OCI-LY7 (cell line): ENCODE data around the gene SCNN1B.
"Not testable (repeated sequence)": the region's sequence is repeated elsewhere in the genome, so short reads cannot be mapped to it uniquely, and the experiment has no call there.

Experiments
- EZH2phosphoT487 ChIP-seq: fragments of 200-600 bp; sonication (generic); IDR thresholded peaks from 2 replicates; pipeline ENCODE4 v1.6.1; 2018; ENCODE audit warnings: low read depth, borderline replicate concordance, mild to moderate bottlenecking, mixed run types, antibody characterized with exemption, low read length, moderate library complexity, mixed read lengths
- TF ChIP-seq, protein P1 (sequence below): fragments of 200-600 bp; sonication (generic); conservative IDR thresholded peaks from 2 replicates; pipeline ENCODE4 v1.5.1; 2014; ENCODE audit warnings: mild to moderate bottlenecking, antibody characterized with exemption, low read length, moderate library complexity, mixed read lengths

DNA sequence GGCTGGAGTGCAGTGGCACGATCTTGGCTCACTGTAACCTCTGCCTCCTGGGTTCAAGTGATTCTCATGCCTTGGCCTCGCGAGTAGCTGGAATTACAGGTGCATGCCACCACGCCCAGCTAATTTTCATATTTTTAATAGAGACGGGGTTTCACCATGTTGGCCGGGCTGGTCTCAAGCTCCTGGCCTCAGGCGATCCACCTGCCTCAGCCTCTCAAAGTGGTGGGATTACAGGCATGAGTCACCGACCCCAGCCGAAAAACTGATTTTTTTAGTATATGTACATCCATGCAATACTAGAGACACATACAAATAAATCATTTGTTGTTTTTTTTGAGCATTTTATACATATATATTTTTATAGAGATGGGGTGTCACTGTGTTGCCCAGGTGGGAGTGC is 79.6 kb downstream of the SCNN1B start:
- TF ChIP-seq, protein P1, sequence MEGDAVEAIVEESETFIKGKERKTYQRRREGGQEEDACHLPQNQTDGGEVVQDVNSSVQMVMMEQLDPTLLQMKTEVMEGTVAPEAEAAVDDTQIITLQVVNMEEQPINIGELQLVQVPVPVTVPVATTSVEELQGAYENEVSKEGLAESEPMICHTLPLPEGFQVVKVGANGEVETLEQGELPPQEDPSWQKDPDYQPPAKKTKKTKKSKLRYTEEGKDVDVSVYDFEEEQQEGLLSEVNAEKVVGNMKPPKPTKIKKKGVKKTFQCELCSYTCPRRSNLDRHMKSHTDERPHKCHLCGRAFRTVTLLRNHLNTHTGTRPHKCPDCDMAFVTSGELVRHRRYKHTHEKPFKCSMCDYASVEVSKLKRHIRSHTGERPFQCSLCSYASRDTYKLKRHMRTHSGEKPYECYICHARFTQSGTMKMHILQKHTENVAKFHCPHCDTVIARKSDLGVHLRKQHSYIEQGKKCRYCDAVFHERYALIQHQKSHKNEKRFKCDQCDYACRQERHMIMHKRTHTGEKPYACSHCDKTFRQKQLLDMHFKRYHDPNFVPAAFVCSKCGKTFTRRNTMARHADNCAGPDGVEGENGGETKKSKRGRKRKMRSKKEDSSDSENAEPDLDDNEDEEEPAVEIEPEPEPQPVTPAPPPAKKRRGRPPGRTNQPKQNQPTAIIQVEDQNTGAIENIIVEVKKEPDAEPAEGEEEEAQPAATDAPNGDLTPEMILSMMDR = not testable (repeated sequence)
- TF ChIP-seq EZH2phosphoT487 = not testable (repeated sequence)
